NB4 (cell line): ENCODE measurements around the gene CCM2.
A peak's percentile ranks its signal among the peaks of the same experiment; 100 is the strongest.

Source experiments
- DNase-seq: peaks from one replicate; pipeline ENCODE4 v3.0.0; 2010; ENCODE audit warnings: low read depth
- H3K4me3 ChIP-seq: one replicate; pipeline ENCODE4 v1.5.1; 2011; ENCODE audit warnings: mild to moderate bottlenecking, low read depth, low read length, moderate library complexity
- MYC ChIP-seq: IDR thresholded peaks from 2 replicates; pipeline ENCODE4 v1.6.1; 2011; ENCODE audit warnings: low read depth, low read length
- POLR2A ChIP-seq: IDR thresholded peaks from 2 replicates; pipeline ENCODE4 v1.6.1; 2011; ENCODE audit warnings: mild to moderate bottlenecking; ENCODE audit not compliant: insufficient read length; ENCODE audit errors: extremely low read depth
- TF ChIP-seq, protein P1 (sequence below): IDR thresholded peaks from one replicate; pipeline ENCODE4 v1.5.1; 2012; ENCODE audit warnings: low read depth, low read length
- TF ChIP-seq, protein P2 (sequence below): IDR thresholded peaks from 2 replicates; pipeline ENCODE4 v1.6.1; 2011; ENCODE audit warnings: low read depth, low read length

CCM2 gene

DNA sequence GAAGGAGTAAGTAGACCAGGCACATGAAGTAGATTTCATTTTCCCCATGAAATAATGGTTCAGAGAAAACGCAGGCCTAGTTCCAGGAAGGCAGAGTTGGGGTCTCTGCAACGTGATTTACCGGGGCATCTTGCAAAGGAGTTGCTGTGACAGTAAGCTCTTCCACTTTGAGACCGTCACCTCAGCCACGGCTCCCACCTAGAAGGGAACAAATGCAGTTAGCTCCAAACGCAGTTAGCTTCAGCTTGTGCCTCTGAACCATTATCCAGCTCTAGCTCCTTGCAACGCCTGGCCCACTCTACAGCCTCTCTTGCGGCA is 14.1 kb upstream of the CCM2 start:
- DNase-seq: no peak
- TF ChIP-seq POLR2A (no peak), MYC (no peak; the same call in 1 of the 2 replicates)
- TF ChIP-seq, protein P1, sequence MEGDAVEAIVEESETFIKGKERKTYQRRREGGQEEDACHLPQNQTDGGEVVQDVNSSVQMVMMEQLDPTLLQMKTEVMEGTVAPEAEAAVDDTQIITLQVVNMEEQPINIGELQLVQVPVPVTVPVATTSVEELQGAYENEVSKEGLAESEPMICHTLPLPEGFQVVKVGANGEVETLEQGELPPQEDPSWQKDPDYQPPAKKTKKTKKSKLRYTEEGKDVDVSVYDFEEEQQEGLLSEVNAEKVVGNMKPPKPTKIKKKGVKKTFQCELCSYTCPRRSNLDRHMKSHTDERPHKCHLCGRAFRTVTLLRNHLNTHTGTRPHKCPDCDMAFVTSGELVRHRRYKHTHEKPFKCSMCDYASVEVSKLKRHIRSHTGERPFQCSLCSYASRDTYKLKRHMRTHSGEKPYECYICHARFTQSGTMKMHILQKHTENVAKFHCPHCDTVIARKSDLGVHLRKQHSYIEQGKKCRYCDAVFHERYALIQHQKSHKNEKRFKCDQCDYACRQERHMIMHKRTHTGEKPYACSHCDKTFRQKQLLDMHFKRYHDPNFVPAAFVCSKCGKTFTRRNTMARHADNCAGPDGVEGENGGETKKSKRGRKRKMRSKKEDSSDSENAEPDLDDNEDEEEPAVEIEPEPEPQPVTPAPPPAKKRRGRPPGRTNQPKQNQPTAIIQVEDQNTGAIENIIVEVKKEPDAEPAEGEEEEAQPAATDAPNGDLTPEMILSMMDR: no peak
- TF ChIP-seq, protein P2, sequence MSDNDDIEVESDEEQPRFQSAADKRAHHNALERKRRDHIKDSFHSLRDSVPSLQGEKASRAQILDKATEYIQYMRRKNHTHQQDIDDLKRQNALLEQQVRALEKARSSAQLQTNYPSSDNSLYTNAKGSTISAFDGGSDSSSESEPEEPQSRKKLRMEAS: no peak
- H3K4me3 ChIP-seq: peak overlapping the region; percentile 90

DNA sequence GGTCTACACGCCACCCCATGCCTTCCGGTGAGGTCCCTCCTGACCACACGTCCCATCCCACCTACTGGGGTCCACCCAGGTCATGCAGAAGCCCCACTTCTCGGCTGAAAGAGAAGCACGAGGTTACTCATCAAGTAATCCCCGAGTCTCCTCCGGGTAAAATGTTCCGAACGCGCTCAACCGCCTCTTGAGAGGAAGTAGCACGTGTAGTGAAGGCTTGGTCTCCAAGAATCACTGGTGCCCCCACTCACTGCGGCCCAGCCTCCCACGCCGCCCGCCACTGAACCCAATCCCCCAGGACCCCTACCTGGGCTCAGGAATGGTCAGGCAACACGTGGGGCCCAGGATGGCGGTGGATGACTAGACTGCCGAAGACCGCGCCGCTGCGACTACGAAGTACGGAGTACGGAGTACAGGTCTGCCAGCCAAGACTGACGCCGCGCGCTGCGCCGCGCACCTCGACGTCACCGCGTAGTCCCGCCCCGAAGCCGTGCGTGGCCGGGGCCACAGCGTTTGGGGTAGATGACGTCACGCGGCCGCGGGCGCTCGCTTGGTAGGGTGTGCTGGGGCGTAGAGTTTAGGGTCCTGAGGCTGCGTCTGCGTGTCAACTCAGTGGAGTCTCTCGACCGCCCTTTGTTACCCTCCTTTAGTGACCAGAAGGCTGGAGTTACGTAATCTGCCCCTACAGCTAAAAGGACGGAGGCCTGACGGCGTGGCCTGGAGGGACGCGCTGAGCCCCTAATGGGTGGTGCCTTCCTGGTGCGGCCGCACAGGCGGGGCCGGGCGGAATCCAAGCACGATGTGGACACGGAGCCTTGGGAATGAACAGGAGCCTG is 13.6 kb upstream of the CCM2 start:
- DNase-seq: peak; percentile 100
- TF ChIP-seq POLR2A (peak; percentile 100), MYC (peak; percentile 99)
- TF ChIP-seq, protein P2: no peak; the same call in 1 of the 2 replicates
- peak overlapping the region; percentile 90 for H3K4me3 ChIP-seq

DNA sequence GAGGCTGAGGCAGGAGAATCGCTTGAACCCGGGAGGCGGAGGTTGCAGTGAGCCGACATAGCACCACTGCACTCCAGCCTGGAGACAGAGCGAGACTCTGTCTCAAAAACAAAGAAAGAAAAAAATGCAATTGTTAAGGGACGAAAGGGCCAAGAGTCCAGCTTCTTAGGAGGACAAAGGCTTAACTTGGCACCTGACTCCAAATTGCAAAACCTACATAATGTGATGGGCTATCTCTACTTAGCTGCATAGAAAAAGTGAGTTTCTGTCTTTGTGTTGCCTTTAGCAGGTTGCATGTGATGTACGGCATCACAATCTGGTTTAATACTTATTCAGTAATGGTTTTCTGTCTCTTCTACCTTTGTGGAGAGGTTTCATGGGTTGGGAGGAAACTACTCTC is 12.5 kb upstream of the CCM2 start:
- peak overlapping the region; percentile 90 for H3K4me3 ChIP-seq
- no peak for TF ChIP-seq POLR2A
- no peak for TF ChIP-seq MYC
- TF ChIP-seq, protein P1: no peak
- TF ChIP-seq, protein P2: no peak
- DNase-seq: peak; percentile 23

DNA sequence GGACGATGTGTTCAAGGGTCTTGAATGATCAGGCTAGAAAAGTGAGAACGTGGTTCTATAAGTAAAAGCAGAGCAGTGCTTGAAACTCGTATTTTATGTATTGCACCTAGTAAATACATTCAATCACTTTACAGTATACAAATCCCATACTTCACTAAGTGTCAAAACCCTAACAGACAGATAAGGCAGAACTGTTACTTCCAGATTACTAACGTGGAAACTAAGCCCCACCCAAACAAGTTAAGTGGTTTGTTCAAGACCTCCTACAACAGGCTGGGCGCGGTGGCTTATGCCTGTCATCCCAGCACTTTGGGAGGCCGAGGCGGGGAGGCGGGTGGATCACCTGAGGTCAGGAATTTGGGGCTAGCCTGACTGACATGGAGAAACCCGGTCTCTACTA is 12.0 kb upstream of the CCM2 start:
- TF ChIP-seq, protein P2: no peak
- TF ChIP-seq MYC (no peak), POLR2A (no peak)
- TF ChIP-seq, protein P1: no peak
- peak overlapping the region; percentile 90 for H3K4me3 ChIP-seq
- DNase-seq: peak; percentile 13

DNA sequence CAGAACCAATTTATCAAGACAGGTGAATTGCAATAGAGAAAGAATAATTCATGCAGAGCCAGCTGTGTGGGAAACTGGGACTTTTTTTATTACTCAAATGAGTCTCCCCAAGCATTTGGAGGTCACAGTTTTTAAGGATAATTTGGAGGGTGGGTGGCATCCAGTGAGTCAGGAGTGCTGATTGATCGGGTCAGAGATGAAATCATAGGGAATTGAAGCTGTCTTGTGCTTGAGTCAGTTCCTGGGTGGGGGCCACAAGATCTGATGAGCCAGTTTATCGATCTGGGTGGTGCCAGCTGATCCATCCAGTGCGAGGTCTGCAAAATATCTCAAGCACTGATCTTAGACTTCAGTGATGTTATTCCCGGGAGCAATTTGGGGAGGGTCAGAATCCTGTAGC is 11.3 kb upstream of the CCM2 start:
- no peak overlapping the region for H3K4me3 ChIP-seq
- TF ChIP-seq, protein P2: no peak
- TF ChIP-seq MYC (no peak), POLR2A (no peak)
- TF ChIP-seq, protein P1: no peak
- no peak for DNase-seq

DNA sequence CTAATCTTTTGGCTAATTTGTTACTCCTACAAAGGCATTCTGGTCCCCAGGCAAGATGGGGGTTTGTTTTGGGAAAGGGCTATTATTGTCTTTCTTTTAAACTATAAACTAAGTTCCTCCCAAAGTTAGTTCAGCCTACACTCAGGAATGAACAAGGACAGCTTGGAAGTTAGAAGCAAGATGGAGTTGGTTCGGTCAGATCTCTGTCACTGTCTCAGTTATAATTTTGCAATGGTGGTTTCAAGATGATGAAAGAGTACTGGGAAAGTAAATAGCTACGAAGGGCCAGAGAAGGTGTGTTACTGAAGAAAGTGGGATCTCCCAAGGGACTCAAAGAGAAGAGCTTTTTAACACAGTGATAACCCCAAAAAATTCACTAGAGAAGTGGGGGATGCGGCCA is 10.9 kb upstream of the CCM2 start:
- no peak for TF ChIP-seq POLR2A
- no peak for TF ChIP-seq MYC
- TF ChIP-seq, protein P2: no peak
- TF ChIP-seq, protein P1: no peak
- no peak for DNase-seq
- H3K4me3 ChIP-seq: no peak overlapping the region
